Keratinocyte (primary cell): Measurements from ENCODE around the gene TULP1. TPM values are rescaled to one million over a fixed set of nuclear protein-coding genes. Genes with fewer than 3 reads are reported as not detected.
A peak's percentile ranks its signal among the peaks of the same experiment; 100 is the strongest.

ENCODE experiments used
- DNase-seq: peaks from one replicate; pipeline ENCODE4 v3.0.0-alpha.2; 2011; ENCODE audit warnings: low read depth, missing footprints, low spot score
- FAIRE-seq: peaks from 2 replicates; lab custom pipeline; 2011; peaks lifted over from hg19 to GRCh38; lab: Jason Lieb, UNC
- H2AFZ ChIP-seq: 2 replicates; pipeline ENCODE4 v1.6.0; 2012; ENCODE audit warnings: low read length, control low read depth, inconsistent platforms; ENCODE audit not compliant: control insufficient read depth
- H3K27ac ChIP-seq: 2 replicates; pipeline ENCODE4 v1.5.1; 2011; ENCODE audit warnings: low read length; ENCODE audit not compliant: control insufficient read depth, insufficient read depth
- H3K27me3 ChIP-seq: 3 replicates; pipeline ENCODE4 v1.6.0; 2011; ENCODE audit warnings: low read length; ENCODE audit not compliant: control insufficient read depth, insufficient read depth; ENCODE audit errors: extremely low read depth
- H3K36me3 ChIP-seq, 2 experiments: 2 replicates in 1 of 2; 3 replicates in 1 of 2; pipeline ENCODE4 v1.5.1; 2011; ENCODE audit warnings: low read length in 2 of 2, mild to moderate bottlenecking in 1 of 2; ENCODE audit not compliant: control insufficient read depth in 2 of 2, insufficient read depth in 2 of 2; ENCODE audit errors: extremely low read depth in 1 of 2
- H3K4me1 ChIP-seq: 3 replicates; pipeline ENCODE4 v1.5.1; 2011; ENCODE audit warnings: low read length; ENCODE audit not compliant: control insufficient read depth, insufficient read depth; ENCODE audit errors: extremely low read depth
- H3K4me2 ChIP-seq: 3 replicates; pipeline ENCODE4 v1.6.0; 2011; ENCODE audit warnings: low read depth, low read length; ENCODE audit not compliant: control insufficient read depth, insufficient read depth; ENCODE audit errors: extremely low read depth
- H3K4me3 ChIP-seq, 3 experiments: fragments of 200-600 bp in 1 of 3; sonication (generic) in 1 of 3; 2 replicates in 2 of 3; 3 replicates in 1 of 3; pipeline ENCODE4 v1.5.1; 2011 to 2016; ENCODE audit warnings: low read length in 3 of 3, mild to moderate bottlenecking in 3 of 3, control low read depth in 2 of 3, inconsistent platforms in 1 of 3, low read depth in 1 of 3, mixed read lengths in 1 of 3, mixed run types in 1 of 3, moderate library complexity in 1 of 3; ENCODE audit not compliant: control insufficient read depth in 2 of 3, insufficient read depth in 2 of 3; ENCODE audit errors: extremely low read depth in 1 of 3
- H3K79me2 ChIP-seq: 2 replicates; pipeline ENCODE4 v1.6.0; 2012; ENCODE audit warnings: low read length; ENCODE audit not compliant: control insufficient read depth, insufficient read depth
- H3K9ac ChIP-seq: 3 replicates; pipeline ENCODE4 v1.6.0; 2011; ENCODE audit warnings: low read length; ENCODE audit not compliant: control insufficient read depth, insufficient read depth; ENCODE audit errors: extremely low read depth
- H3K9me1 ChIP-seq: 3 replicates; pipeline ENCODE4 v1.6.0; 2011; ENCODE audit warnings: low read length; ENCODE audit not compliant: control insufficient read depth, insufficient read depth; ENCODE audit errors: extremely low read depth
- H3K9me3 ChIP-seq: 2 replicates; pipeline ENCODE4 v1.5.1; 2012; ENCODE audit warnings: low read depth, low read length; ENCODE audit not compliant: control insufficient read depth
- H4K20me1 ChIP-seq: 3 replicates; pipeline ENCODE4 v1.6.0; 2011; ENCODE audit warnings: low read length; ENCODE audit not compliant: control insufficient read depth, insufficient read depth; ENCODE audit errors: extremely low read depth
- CTCF ChIP-seq, 3 experiments: IDR thresholded peaks in 1 of 3; conservative IDR thresholded peaks in 1 of 3; optimal IDR thresholded peaks in 1 of 3; 2 replicates in 2 of 3; 3 replicates in 1 of 3; pipeline versions ENCODE3 to v1.5.1; 2011; ENCODE audit warnings: low read length in 3 of 3, mild to moderate bottlenecking in 3 of 3, moderate library complexity in 2 of 3, control low read depth in 1 of 3, inconsistent platforms in 1 of 3; ENCODE audit not compliant: insufficient read depth in 2 of 3; ENCODE audit errors: extremely low read depth in 1 of 3
- EZH2 ChIP-seq: IDR thresholded peaks from one replicate; pipeline ENCODE4 v1.6.1; 2012; ENCODE audit warnings: inconsistent platforms, mild to moderate bottlenecking, low read length, moderate library complexity
- dilution Hi-C: fragments of 300-500 bp; cut with MboI; formaldehyde crosslinking; loops from one replicate; pipeline ENCODE4 v1.7.0; 2020; ENCODE audit warnings: low sequenced_read_pairs; ENCODE audit not compliant: extremely low pct_ligation_motif_present
- polyA plus RNA-seq, 5 experiments: library from polyadenylated mRNA; depleted of rRNA in 3 of 5; stranded (reverse) in 3 of 5; stranded (forward) in 1 of 5; unstranded in 1 of 5; fragments of >200 nt; gene quantifications; 1 replicate in 1 of 5; 2 replicates in 3 of 5; 3 replicates in 1 of 5; pipeline versions ENCODE4 v1.2.1 to v1.2.3, GENCODE V29; 2011 to 2012; ENCODE audit warnings: missing spikeins in 2 of 5, low read depth in 1 of 5, low replicate concordance in 1 of 5

Gene TULP1
- polyA plus RNA-seq, 1 donor (not counting 4 experiments of a cell fraction or from before 2014, with no cell fraction given): not detected

DNA sequence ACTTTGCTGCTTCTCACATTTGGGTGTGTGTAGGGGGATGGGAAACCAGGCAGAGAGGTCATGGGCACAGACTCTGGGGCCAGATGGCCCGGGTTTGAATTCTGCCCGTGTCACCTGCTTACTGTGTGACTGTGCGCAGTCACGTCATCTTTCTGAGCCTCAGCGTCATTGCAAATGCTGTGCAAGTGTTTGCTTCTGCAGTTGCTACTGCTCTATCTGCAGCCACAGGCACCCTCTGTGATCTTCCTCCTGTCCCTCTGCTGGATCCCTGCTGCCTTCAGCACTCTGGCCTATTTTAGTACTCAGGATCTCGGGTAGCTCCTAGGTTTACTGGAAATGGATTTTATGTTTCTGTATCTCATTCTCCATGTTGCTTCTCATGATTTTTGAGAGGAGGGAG lies 40.6 kb upstream of the TULP1 start:
- Histone ChIP-seq H3K4me2 (no peak overlapping the region), H3K9me3 (no peaks in the 10 kb centered on the region), H3K79me2 (no peaks in the 10 kb centered on the region), H3K9me1 (no peaks in the 10 kb centered on the region), H2AFZ (no peak overlapping the region), H3K27ac (no peak overlapping the region), H3K27me3 (no peaks in the 10 kb centered on the region), H3K4me3 (no peak overlapping the region), H3K4me1 (no peaks in the 10 kb centered on the region), H3K36me3 (no peaks in the 10 kb centered on the region), H3K9ac (no peak overlapping the region), H4K20me1 (no peaks in the 10 kb centered on the region)
- no peak for DNase-seq
- dilution Hi-C loops: loop anchor here (25.0 kb wide), 1 partner anchor 184 kb away; the partner anchor contains the start of gene ARMC12
- no peak for FAIRE-seq
- TF ChIP-seq CTCF (optimal IDR thresholded peaks at IDR 0.05 in 1 of 3, IDR thresholded peaks at IDR 0.05 in 1 of 3, conservative IDR thresholded peaks at IDR 0.05 in 1 of 3; ENCODE audit: extremely low read depth in 1 of 3, insufficient read depth in 2 of 3, low read length in 3 of 3) (no peak), EZH2 (no peak)

DNA sequence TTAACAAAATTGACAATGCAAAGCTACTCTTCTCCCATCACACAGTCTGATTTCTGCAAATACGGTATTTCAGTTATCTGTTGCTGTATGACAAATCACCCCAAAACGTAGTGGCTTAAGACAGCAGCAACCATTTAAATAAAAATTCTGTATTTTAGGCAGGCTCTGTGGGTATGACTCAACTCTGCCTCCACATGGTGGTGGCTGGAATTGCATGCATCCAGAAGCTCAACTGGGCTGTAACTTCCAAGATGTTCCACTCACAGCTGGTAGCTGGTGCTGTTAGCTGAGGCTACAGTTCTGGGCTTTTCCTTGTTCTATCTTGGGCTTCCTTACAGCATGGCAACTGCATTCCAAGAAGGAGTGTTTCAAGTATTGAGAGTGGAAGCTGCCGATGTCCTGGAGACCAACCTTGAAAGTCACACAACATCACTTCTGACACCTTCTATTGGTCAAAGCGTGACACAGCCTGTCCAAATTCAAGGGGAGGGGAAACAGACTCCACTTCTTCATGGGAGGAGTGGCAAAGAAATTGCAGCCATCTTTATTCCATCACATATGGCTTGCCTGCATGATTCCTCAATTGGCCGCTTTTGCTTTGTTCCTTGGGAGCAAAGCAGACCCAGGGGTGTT lies 39.7 kb upstream of the TULP1 start:
- H3K9me1 ChIP-seq: no peaks in the 10 kb centered on the region
- dilution Hi-C loops: loop anchor here (25.0 kb wide), 1 partner anchor 185 kb away; the partner anchor contains the start of gene ARMC12
- H2AFZ ChIP-seq: no peak overlapping the region
- no peak overlapping the region for H3K27ac ChIP-seq
- no peaks in the 10 kb centered on the region for H3K27me3 ChIP-seq
- no peaks in the 10 kb centered on the region for H3K36me3 ChIP-seq
- no peak overlapping the region for H3K9ac ChIP-seq
- peak; percentile 30 for DNase-seq
- H3K4me3 ChIP-seq: no peak overlapping the region
- H3K79me2 ChIP-seq: no peaks in the 10 kb centered on the region
- TF ChIP-seq EZH2: no peak
- TF ChIP-seq CTCF (optimal IDR thresholded peaks at IDR 0.05 in 1 of 3, IDR thresholded peaks at IDR 0.05 in 1 of 3, conservative IDR thresholded peaks at IDR 0.05 in 1 of 3; ENCODE audit: extremely low read depth in 1 of 3, insufficient read depth in 2 of 3, low read length in 3 of 3): peak; percentile 87 to 99 (median 91)
- no peaks in the 10 kb centered on the region for H4K20me1 ChIP-seq
- H3K4me1 ChIP-seq: no peaks in the 10 kb centered on the region
- FAIRE-seq: peak; percentile 41
- H3K4me2 ChIP-seq: no peak overlapping the region
- H3K9me3 ChIP-seq: no peaks in the 10 kb centered on the region
